ENCODE data around the gene WFDC5. TPM values are rescaled to one million over a fixed set of nuclear protein-coding genes. Genes with fewer than 3 reads are reported as not detected.
A peak's percentile ranks its signal among the peaks of the same experiment; 100 is the strongest.

Gene WFDC5
- total RNA-seq, 2 experiments from 2014 or later: 0.23 TPM; not detected in 1

DNA sequence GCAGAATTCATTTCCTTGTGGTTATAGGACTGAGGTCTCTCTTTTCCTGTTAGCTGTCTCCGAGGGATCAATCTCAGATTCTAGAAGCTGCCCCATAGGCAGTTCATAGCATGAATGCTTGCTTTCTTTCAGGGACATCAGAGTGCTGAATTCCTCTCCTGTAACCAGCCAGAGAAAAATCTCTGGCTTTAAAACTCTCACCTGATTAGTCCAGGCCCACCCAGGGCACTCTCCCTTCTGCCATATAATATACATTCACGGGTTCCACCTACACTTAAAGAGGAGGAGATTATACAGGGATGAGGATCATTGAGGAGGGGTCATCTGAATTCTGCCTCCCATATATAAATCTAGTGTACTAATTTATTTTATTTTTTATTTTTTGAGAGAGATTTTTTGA, 11.9 kb downstream of the WFDC5 start:
- peaks cover 48% of the 10 kb centered on the region for H3K27me3 Mint-ChIP-seq
- H3K27ac Mint-ChIP-seq: no peak overlapping the region
- H3K9me3 Mint-ChIP-seq: no peaks in the 10 kb centered on the region
- peaks cover 13% of the 10 kb centered on the region for H3K4me1 Mint-ChIP-seq
- no peak for DNase-seq
- no peak overlapping the region for H3K4me3 Mint-ChIP-seq
- H3K36me3 Mint-ChIP-seq: no peaks in the 10 kb centered on the region

GRCh38 chr20:45101333-45101850, 13.6 kb downstream of the WFDC5 start:
- Mint-ChIP-seq H3K27ac (no peak overlapping the region), H3K4me1 (peaks cover 15% of the 10 kb centered on the region), H3K4me3 (no peak overlapping the region), H3K27me3 (peaks cover 60% of the 10 kb centered on the region), H3K9me3 (no peaks in the 10 kb centered on the region), H3K36me3 (no peaks in the 10 kb centered on the region)
- DNase-seq: no peak

DNA sequence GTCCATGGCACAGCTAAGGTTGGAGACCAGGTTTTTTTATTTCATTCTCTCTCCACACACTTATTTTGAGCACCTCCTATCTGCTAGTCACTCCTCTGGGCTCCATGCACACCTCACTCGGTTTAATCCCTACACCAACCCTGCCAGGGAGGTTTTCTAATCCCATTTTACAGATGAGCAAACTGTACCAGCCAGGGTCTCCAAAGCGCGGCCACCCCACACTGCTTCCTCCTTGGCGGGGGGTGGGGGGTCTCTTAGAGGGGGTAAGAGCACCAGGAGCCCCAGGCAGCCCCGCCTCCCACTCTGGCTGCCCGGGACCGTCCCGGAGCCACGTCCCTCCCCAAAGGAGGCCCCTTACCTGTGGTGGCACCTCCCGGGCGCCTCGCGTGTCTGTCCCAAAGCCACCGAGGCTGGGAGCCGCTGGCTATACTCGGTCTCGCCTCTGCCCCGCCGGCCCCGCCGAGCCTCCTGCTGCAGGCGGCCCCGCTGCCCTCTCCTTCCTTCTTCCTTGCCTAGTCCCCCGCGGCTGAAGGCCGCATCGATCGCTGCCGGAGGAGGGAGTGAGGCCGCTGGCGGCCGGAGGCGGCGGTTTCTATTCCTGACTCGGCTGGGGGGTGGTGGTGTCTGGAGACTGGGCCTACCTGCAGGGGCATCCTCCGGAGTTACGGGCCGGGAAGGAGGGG, 14.3 kb downstream of the WFDC5 start, which contains the start of gene KCNS1:
KCNS1 (minus strand) TSS at position 565 of the 683 bp plus-strand sequence. CDS start 1,891 bp downstream, outside the sequence.
- peaks cover 15% of the 10 kb centered on the region for H3K4me1 Mint-ChIP-seq
- H3K36me3 Mint-ChIP-seq: no peaks in the 10 kb centered on the region
- DNase-seq: no peak
- no peak within 1 kb of the TSS for H3K27ac Mint-ChIP-seq
- peak within 1 kb of the TSS; percentile 22 for H3K4me3 Mint-ChIP-seq
- H3K9me3 Mint-ChIP-seq: no peaks in the 10 kb centered on the region
- peaks cover 60% of the 10 kb centered on the region for H3K27me3 Mint-ChIP-seq

DNA sequence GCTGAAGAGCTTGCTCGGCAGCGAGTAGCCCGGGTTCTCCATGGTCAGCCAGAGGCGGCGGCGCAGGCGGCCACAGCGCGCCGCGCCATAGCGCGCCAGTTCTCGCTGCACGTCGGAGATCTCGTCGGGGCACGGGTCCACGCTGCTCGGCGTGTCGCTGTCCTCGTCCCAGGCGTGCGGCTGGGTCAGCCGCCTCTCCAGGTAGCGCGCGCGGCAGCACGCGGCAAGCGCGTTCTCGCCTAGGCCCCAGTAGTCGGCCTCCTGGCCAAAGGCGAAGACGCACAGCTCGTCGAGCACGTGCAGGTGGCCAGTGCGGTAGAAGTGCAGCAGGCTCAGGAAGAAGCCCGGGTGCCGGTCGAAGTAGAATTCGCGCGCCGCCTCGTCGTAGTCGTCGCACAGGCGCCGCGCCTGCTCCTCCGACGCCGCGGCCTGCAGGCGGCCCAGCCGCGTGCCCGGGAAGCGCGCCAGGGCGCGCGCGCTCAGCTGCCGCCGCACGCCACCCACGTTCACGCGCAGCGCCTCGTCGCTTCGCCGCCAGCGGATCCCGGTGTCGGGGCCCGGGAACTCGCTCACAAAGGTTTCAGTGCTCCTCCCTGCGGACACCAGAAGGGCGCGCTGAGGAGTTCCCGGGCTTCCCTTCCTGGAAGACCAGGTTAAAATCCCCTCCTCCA, 16.7 kb downstream of the WFDC5 start:
- H3K4me1 Mint-ChIP-seq: peaks cover 15% of the 10 kb centered on the region
- H3K27ac Mint-ChIP-seq: no peak overlapping the region
- no peaks in the 10 kb centered on the region for H3K9me3 Mint-ChIP-seq
- no peak overlapping the region for H3K4me3 Mint-ChIP-seq
- H3K27me3 Mint-ChIP-seq: peaks cover 53% of the 10 kb centered on the region
- H3K36me3 Mint-ChIP-seq: no peaks in the 10 kb centered on the region
- peak; percentile 52 for DNase-seq

DNA sequence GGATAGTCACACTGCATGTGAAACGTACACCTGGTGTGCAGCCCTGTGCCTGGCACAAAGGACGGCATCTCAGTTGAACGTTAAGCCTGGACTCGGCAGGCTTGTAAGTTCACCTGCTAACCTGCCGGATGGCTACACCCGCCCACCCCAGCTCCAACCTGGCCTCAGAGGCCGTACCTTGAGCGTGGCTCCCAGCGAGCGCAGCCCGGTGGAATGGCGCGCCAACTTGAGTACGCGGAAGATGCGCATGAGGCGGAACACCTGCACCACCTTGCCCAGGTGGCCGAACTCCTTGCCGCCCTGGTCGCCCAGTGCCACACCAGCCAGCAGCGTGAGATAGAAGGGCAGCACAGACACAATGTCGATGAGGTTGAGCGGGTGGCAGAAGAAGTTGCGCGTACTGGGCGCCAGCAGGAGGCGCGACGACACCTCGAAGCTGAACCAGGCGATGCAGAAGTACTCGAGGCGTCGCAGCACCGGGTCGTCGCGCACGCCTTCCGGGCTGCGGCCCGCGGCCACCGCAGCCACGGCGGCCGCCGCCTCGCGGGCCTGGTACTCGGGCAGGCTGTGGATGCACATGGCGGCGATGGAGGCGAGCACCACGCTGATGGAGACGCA, 17.4 kb downstream of the WFDC5 start:
- H3K27ac Mint-ChIP-seq: peak overlapping the region; percentile 48
- peaks cover 48% of the 10 kb centered on the region for H3K27me3 Mint-ChIP-seq
- peak; percentile 59 for DNase-seq
- no peaks in the 10 kb centered on the region for H3K36me3 Mint-ChIP-seq
- H3K9me3 Mint-ChIP-seq: no peaks in the 10 kb centered on the region
- H3K4me1 Mint-ChIP-seq: peaks cover 15% of the 10 kb centered on the region
- peak overlapping the region; percentile 59 for H3K4me3 Mint-ChIP-seq

DNA sequence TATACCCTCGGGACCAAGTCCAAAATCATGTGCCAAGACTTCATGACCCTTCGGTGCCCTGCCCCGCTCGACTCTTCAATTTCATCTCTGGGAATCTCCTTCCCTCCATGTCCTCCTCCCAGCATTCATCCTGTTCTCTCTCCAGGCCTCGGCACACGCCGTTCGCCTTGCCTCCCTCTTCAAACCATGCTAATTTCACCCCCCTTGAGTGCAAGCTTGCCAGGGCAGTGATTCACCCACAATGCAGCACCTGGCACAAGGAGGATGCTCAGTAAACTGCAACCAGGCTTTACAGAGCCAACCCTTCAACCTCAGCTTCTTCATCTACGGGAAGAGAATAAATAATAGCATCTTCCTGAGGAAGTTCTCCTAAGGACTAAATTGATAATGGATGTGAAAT, 18.2 kb downstream of the WFDC5 start:
- Mint-ChIP-seq H3K4me3 (no peak overlapping the region), H3K27me3 (peaks cover 43% of the 10 kb centered on the region), H3K36me3 (no peaks in the 10 kb centered on the region), H3K27ac (no peak overlapping the region), H3K4me1 (peaks cover 15% of the 10 kb centered on the region), H3K9me3 (no peaks in the 10 kb centered on the region)
- no peak for DNase-seq

GRCh38 chr20:45095805-45096238, 19.2 kb downstream of the WFDC5 start:
- Mint-ChIP-seq H3K36me3 (no peaks in the 10 kb centered on the region), H3K4me3 (no peak overlapping the region), H3K27me3 (peaks cover 36% of the 10 kb centered on the region), H3K9me3 (no peaks in the 10 kb centered on the region), H3K4me1 (peaks cover 10% of the 10 kb centered on the region), H3K27ac (no peak overlapping the region)
- DNase-seq: peak; percentile 45

DNA sequence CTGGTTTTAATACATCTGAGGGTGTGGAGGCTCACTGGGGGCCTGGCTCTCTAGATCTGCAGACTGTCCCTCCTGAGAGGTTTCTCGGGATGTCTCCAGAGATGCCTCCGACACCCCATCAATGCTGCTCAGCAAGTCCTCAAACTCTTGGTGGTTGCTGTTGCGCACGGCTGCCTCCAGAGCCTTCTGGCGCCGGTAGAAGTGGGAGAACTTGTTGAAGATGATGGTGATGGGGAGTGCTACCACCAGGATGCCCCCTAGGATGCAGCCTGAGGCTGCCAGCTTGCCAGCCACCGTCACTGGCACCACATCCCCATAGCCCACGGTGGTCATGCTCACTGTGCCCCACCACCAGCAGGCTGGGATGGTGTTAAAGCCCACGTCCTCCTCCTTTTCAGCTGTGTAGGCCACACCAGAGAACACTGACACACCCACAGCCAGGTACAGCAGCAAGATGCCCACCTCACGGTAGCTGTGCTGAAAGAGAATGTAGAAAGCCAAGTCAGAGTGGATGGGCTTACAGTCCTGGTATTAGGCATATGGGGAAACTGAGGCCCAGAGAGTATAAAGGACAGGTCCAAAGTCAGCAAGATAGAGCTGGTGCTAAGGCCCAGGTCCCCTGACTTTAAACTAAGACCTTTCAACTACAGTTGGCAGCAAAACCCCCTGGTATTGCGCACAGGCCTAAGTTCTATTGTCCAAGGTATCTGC, 20.0 kb downstream of the WFDC5 start:
- no peaks in the 10 kb centered on the region for H3K36me3 Mint-ChIP-seq
- H3K9me3 Mint-ChIP-seq: no peaks in the 10 kb centered on the region
- DNase-seq: no peak
- peaks cover 9% of the 10 kb centered on the region for H3K4me1 Mint-ChIP-seq
- H3K4me3 Mint-ChIP-seq: no peak overlapping the region
- H3K27ac Mint-ChIP-seq: no peak overlapping the region
- H3K27me3 Mint-ChIP-seq: peaks cover 28% of the 10 kb centered on the region

GRCh38 chr20:45094201-45094600, 20.8 kb downstream of the WFDC5 start:
- Mint-ChIP-seq H3K27me3 (peaks cover 20% of the 10 kb centered on the region), H3K9me3 (no peaks in the 10 kb centered on the region), H3K4me1 (peaks cover 8% of the 10 kb centered on the region), H3K4me3 (no peak overlapping the region), H3K36me3 (no peaks in the 10 kb centered on the region), H3K27ac (no peak overlapping the region)
- DNase-seq: no peak

GRCh38 chr20:45092898-45093297, 22.1 kb downstream of the WFDC5 start:
- Mint-ChIP-seq H3K27ac (no peak overlapping the region), H3K27me3 (peaks cover 12% of the 10 kb centered on the region), H3K9me3 (no peaks in the 10 kb centered on the region), H3K36me3 (peaks cover 2% of the 10 kb centered on the region), H3K4me1 (peaks cover 4% of the 10 kb centered on the region), H3K4me3 (no peak overlapping the region)
- no peak for DNase-seq

DNA sequence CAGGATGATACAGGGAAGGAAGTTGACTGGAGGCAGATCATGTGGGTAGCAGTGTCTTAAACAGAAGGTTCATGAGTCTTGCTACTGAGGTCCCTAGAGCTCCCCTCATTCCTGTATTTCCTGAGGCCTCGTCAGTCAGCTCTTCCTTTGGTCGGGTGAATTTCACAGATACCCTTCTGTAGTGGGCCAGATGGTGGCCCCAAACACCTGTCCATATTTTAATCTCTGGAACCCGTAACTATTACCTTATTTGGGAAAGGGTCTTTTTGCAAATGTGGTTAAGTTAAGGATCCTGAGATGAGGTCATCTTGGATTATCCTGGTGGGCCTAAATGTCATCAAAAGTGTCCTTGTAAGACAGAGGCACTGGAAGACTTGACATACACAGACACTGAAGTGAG, 23.6 kb downstream of the WFDC5 start:
- no peak overlapping the region for H3K27ac Mint-ChIP-seq
- peaks cover 2% of the 10 kb centered on the region for H3K4me1 Mint-ChIP-seq
- no peaks in the 10 kb centered on the region for H3K27me3 Mint-ChIP-seq
- H3K4me3 Mint-ChIP-seq: no peak overlapping the region
- DNase-seq: no peak
- H3K9me3 Mint-ChIP-seq: no peaks in the 10 kb centered on the region
- H3K36me3 Mint-ChIP-seq: peaks cover 10% of the 10 kb centered on the region

- H3K27ac Mint-ChIP-seq: no peak overlapping the region
- DNase-seq: no peak
- H3K27me3 Mint-ChIP-seq: no peaks in the 10 kb centered on the region
- H3K4me3 Mint-ChIP-seq: no peak overlapping the region
- H3K4me1 Mint-ChIP-seq: peaks cover 5% of the 10 kb centered on the region
- no peaks in the 10 kb centered on the region for H3K9me3 Mint-ChIP-seq
- peaks cover 19% of the 10 kb centered on the region for H3K36me3 Mint-ChIP-seq
Measured at GRCh38 chr20:45090481-45090880, 24.5 kb downstream of the WFDC5 start.

DNA sequence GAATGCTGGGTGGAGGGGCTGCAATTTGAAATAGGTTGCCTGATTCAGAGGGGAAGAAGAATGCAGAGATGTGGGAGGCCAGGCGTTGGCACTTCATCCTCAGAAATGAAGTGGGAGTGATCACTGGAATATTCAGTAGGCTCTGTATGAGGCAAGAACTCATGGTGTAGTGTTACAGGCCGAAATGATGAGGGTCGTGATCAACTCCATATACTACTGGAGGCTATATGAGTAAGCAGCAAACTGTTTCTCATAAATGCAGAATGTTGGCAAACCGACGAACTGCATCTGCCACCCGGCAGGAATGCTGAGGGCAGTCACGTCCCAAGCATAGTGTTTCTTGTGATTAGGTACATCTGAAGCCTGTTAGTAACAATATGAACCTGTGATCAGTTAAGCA, 26.7 kb downstream of the WFDC5 start:
- Mint-ChIP-seq H3K36me3 (peaks cover 38% of the 10 kb centered on the region), H3K27ac (no peak overlapping the region), H3K27me3 (no peaks in the 10 kb centered on the region), H3K4me3 (no peak overlapping the region), H3K9me3 (peaks cover 2% of the 10 kb centered on the region), H3K4me1 (peaks cover 11% of the 10 kb centered on the region)
- no peak for DNase-seq

DNA sequence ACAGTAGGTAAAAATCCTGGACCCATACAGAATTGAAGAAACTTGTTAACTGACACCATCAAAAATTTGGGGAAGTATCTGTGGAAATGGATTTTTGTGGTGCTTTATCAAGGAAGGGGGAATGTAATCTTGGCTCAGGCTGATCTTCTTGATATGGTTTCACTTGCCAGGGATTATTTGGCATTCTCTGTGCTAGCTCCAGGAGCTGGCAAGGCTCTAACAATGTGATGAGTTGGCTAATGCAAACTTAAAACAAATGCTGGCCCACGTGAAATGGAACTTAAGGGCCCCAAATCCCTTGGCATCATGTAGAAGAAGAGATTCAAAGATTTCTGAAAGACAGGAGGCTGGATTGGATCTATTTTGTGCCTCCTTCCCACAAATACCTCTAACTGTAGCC, 27.2 kb downstream of the WFDC5 start:
- Mint-ChIP-seq H3K36me3 (peaks cover 42% of the 10 kb centered on the region), H3K4me1 (peaks cover 11% of the 10 kb centered on the region), H3K9me3 (peaks cover 2% of the 10 kb centered on the region), H3K4me3 (no peak overlapping the region), H3K27me3 (no peaks in the 10 kb centered on the region), H3K27ac (no peak overlapping the region)
- DNase-seq: no peak
